OCI-LY3 (cell line): ENCODE results near the gene APOO.
"Not testable (repeated sequence)": the region's sequence is repeated elsewhere in the genome, so short reads cannot be mapped to it uniquely, and the experiment has no call there.

Experiments
- H2AFZ ChIP-seq: fragments of 200-600, 300-600 bp; shearing (Covaris generic); 2 replicates; pipeline ENCODE4 v1.6.0; 2014; ENCODE audit warnings: antibody characterized with exemption, low read depth, low read length
- H3K27ac ChIP-seq: fragments of 200-600, 300-600 bp; sonication (generic); 2 replicates; pipeline ENCODE4 v1.5.1; 2014; ENCODE audit warnings: mild to moderate bottlenecking, low read length, moderate library complexity, mixed read lengths
- H3K27me3 ChIP-seq: fragments of 200-600, 300-600 bp; sonication (generic); 2 replicates; pipeline ENCODE4 v1.6.1; 2014; ENCODE audit warnings: low read depth, low read length, mixed read lengths
- H3K36me3 ChIP-seq: fragments of 200-600, 300-600 bp; sonication (generic); replicated peaks from 2 replicates; pipeline ENCODE3; 2014; ENCODE audit warnings: low read depth, low read length, mixed read lengths
- H3K4me1 ChIP-seq: fragments of 300-600, 200-600 bp; sonication (generic); 2 replicates; pipeline ENCODE4 v1.6.1; 2014; ENCODE audit warnings: low read length, mixed read lengths
- H3K4me2 ChIP-seq: fragments of 200-600, 300-600 bp; sonication (generic); 2 replicates; pipeline ENCODE4 v1.6.1; 2014; ENCODE audit warnings: low read length, mixed read lengths
- H3K4me3 ChIP-seq: fragments of 300-600, 200-600 bp; sonication (generic); 2 replicates; pipeline ENCODE4 v1.5.1; 2014; ENCODE audit warnings: antibody characterized with exemption, mild to moderate bottlenecking, low read length, moderate library complexity
- H3K79me2 ChIP-seq: fragments of 300-600, 200-600 bp; shearing (Covaris generic); 2 replicates; pipeline ENCODE4 v1.6.1; 2014; ENCODE audit warnings: mild to moderate bottlenecking, low read length, mixed read lengths
- H3K9ac ChIP-seq: fragments of 300-600, 200-600 bp; shearing (Covaris generic); 2 replicates; pipeline ENCODE4 v1.6.0; 2014; ENCODE audit warnings: mild to moderate bottlenecking, low read length, moderate library complexity
- H3K9me3 ChIP-seq: fragments of 200-600, 300-600 bp; shearing (Covaris generic); 2 replicates; pipeline ENCODE4 v1.6.1; 2014; ENCODE audit warnings: low read length, mixed read lengths; ENCODE audit not compliant: insufficient read depth
- H4K20me1 ChIP-seq: fragments of 200-600, 300-600 bp; sonication (generic); 2 replicates; pipeline ENCODE4 v1.6.1; 2016; ENCODE audit warnings: low read length, mixed read lengths; ENCODE audit not compliant: insufficient read depth
- EZH2phosphoT487 ChIP-seq: fragments of 200-600 bp; shearing (Covaris generic); IDR thresholded peaks from 2 replicates; pipeline ENCODE4 v1.6.1; 2018; ENCODE audit warnings: antibody characterized with exemption, mixed run types, low read depth
- TF ChIP-seq, protein P1 (sequence below): fragments of 200-600, 300-600 bp; sonication (generic); IDR thresholded peaks from 2 replicates; pipeline ENCODE4 v1.5.1; 2014; ENCODE audit warnings: antibody characterized with exemption, low read length, low read depth

APOO gene

DNA sequence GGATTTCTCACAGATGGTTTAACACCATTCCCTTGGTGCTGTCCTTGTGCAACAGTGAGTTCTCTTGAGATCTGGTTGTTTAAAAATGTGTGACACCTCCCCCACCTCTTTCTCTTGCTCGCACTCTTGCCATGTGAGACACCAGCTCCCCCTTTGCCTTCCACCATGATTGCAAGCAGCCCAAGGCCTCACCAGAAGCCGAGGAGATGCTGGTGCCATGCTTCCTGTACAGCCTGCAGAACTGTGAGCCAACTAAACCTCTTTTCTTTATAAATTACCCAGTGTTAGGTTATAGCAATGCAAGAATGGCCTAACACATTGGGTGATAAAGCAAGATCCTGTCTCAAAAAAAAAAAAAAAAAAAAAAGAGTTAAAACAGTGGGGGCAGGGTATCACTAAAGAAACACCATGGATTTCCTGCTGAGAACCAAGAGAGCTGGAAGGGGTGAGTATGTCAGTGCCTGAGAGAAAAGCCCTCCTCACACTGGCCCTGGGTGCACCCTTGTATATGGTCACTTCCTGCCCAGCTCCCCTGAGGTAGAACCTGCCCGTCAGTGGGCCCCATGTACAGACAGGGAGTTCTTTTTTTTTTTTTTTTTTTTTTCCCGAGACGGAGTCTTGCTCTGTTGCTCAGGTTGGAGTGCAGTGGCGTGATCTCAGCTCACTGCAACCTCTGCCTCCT, 46.4 kb downstream of the APOO start:
- no peak overlapping the region for H3K27ac ChIP-seq
- peaks cover 17% of the 10 kb centered on the region for H3K4me1 ChIP-seq
- H3K36me3 ChIP-seq: no peaks in the 10 kb centered on the region
- no peaks in the 10 kb centered on the region for H3K79me2 ChIP-seq
- no peaks in the 10 kb centered on the region for H3K27me3 ChIP-seq
- H3K9ac ChIP-seq: no peak overlapping the region
- H4K20me1 ChIP-seq: no peaks in the 10 kb centered on the region
- 0 out of 2 replicates have a peak overlapping the region, but pooled peaks have one; percentile 7 for H3K4me2 ChIP-seq
- no peak overlapping the region for H2AFZ ChIP-seq
- no peaks in the 10 kb centered on the region for H3K9me3 ChIP-seq
- H3K4me3 ChIP-seq: no peak overlapping the region
- no peak for TF ChIP-seq EZH2phosphoT487
- TF ChIP-seq, protein P1, sequence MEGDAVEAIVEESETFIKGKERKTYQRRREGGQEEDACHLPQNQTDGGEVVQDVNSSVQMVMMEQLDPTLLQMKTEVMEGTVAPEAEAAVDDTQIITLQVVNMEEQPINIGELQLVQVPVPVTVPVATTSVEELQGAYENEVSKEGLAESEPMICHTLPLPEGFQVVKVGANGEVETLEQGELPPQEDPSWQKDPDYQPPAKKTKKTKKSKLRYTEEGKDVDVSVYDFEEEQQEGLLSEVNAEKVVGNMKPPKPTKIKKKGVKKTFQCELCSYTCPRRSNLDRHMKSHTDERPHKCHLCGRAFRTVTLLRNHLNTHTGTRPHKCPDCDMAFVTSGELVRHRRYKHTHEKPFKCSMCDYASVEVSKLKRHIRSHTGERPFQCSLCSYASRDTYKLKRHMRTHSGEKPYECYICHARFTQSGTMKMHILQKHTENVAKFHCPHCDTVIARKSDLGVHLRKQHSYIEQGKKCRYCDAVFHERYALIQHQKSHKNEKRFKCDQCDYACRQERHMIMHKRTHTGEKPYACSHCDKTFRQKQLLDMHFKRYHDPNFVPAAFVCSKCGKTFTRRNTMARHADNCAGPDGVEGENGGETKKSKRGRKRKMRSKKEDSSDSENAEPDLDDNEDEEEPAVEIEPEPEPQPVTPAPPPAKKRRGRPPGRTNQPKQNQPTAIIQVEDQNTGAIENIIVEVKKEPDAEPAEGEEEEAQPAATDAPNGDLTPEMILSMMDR: no peak

DNA sequence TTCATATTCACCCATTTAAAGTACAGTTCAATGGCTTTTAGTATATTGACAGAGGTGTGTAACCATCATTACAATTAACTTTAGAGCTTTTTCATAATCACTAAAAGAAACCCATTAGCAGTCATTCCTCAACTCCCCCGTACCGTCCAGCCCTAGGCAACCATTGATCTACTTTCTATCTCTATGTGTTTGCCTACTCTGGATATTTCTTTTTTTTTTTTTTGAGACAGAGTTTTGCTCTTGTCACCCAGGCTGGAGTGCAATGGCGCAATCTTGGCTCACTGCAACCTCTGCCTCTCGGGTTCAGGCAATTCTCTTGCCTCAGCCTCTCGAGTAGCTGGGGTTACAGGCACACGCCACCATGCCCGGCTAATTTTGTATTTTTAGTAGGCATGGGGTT, 48.5 kb downstream of the APOO start:
- H3K4me2 ChIP-seq, H3K9ac ChIP-seq, H3K27me3 ChIP-seq, H3K4me3 ChIP-seq, H3K9me3 ChIP-seq, H3K27ac ChIP-seq, H4K20me1 ChIP-seq, H3K36me3 ChIP-seq, H3K79me2 ChIP-seq, H2AFZ ChIP-seq: not testable (repeated sequence)
- H3K4me1 ChIP-seq: peaks cover 10% of the 10 kb centered on the region

DNA sequence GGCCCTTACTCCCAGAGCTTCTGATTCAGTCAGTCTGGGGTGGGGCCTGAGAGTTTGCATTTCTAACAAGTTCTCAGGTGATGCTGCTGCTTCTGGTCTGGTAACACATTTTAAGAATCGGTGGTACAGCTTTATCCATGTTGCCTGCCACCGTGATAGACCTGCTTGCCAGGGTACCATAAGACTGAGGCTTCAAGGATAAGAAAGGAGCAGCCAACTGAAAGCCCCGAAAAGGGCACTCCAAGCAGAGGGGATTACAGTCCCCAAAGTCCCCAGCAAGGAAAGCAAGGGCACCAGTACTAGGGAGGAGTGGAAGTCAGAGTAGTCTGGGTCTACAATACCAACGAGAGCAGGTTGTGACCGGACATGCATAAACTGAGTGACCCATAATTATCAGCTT, 49.8 kb downstream of the APOO start:
- Histone ChIP-seq H3K36me3 (no peaks in the 10 kb centered on the region), H4K20me1 (no peaks in the 10 kb centered on the region), H2AFZ (no peak overlapping the region), H3K27me3 (no peaks in the 10 kb centered on the region), H3K4me1 (peaks cover 10% of the 10 kb centered on the region), H3K4me3 (no peak overlapping the region), H3K4me2 (no peak overlapping the region), H3K9me3 (no peaks in the 10 kb centered on the region), H3K27ac (no peak overlapping the region), H3K9ac (no peak overlapping the region), H3K79me2 (no peaks in the 10 kb centered on the region)
- no peak for TF ChIP-seq EZH2phosphoT487
- TF ChIP-seq, protein P1: no peak

DNA sequence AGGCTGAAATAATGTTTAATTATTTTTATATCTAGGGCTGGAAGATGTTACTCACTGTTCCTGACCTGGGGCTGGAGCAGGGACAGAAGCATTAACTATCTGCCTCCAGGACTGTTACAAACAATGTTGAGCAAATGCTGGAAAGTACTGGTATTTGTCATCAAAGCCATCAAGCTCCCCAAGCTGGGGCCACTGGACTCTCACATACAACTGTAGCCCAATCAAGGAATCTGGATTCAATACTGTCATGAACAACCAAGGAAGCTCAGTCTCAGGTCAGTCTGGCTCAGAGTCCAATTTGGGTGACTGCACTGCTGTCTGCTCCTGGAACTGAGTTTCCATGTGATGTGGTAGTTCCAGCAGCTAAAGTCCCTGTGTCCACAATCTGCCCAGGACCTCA, 50.4 kb downstream of the APOO start:
- peaks cover 10% of the 10 kb centered on the region for H3K4me1 ChIP-seq
- TF ChIP-seq, protein P1: no peak
- TF ChIP-seq EZH2phosphoT487: no peak

More for the DNA sequence above, 50.4 kb downstream of the APOO start:
- H3K4me3 ChIP-seq: no peak overlapping the region
- no peaks in the 10 kb centered on the region for H3K27me3 ChIP-seq
- no peaks in the 10 kb centered on the region for H3K36me3 ChIP-seq
- no peaks in the 10 kb centered on the region for H3K79me2 ChIP-seq
- H3K9me3 ChIP-seq: no peaks in the 10 kb centered on the region
- H3K27ac ChIP-seq: no peak overlapping the region
- H2AFZ ChIP-seq: no peak overlapping the region
- H3K9ac ChIP-seq: no peak overlapping the region
- H3K4me2 ChIP-seq: no peak overlapping the region
- no peaks in the 10 kb centered on the region for H4K20me1 ChIP-seq
